WI38 (cell line): ENCODE results near the gene HS3ST2.

Experiments used
- H3K4me3 ChIP-seq: 2 replicates; pipeline ENCODE4 v1.5.1; 2011; ENCODE audit warnings: low read depth, mild to moderate bottlenecking, control low read depth, low read length
- CTCF ChIP-seq: IDR thresholded peaks from 2 replicates; pipeline ENCODE4 v1.5.1; 2012; ENCODE audit warnings: low read depth, mild to moderate bottlenecking, control low read depth, low read length

Gene HS3ST2

DNA sequence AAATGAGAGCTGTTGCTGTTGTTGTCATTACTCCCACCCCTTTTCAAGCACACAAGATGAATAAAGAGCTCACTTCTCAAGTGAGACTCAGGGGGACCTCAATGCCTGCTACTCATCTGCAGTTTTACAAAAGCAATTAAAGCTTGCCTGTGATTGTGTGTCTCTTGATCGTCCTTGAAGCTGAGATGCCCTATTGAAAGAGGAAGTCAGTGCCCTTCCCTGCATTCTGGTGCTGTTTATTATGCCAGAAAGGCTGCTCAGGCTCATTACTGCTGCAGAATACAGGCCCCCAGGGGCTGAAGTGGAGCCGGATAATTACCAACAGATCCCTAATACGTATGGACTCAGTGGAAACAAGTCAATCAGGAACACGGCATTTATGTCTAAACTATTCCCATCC, 147.2 kb downstream of the HS3ST2 start:
- no peak for TF ChIP-seq CTCF
- H3K4me3 ChIP-seq, result no peak overlapping the region

- no peak overlapping the region for H3K4me3 ChIP-seq
- no peak for TF ChIP-seq CTCF
These were observed 148.9 kb downstream of the HS3ST2 start for GRCh38 chr16:22962905-22963304.
